Endothelial cell (in vitro differentiated cells): ENCODE results near the gene MB. TPM values are rescaled to one million over a fixed set of nuclear protein-coding genes. Genes with fewer than 3 reads are reported as not detected.

Source experiments
- DNase-seq: peaks from one replicate; pipeline ENCODE4 v3.0.0; 2021; ENCODE audit warnings: low spot score
- H3K27ac Mint-ChIP-seq: one replicate; pipeline ENCODE4 v1.8.0; 2021; ENCODE audit warnings: mixed read lengths, inconsistent platforms; ENCODE audit not compliant: unreplicated experiment
- H3K27me3 Mint-ChIP-seq: one replicate; pipeline ENCODE4 v1.8.0; 2021; ENCODE audit warnings: mild to moderate bottlenecking, moderate library complexity, mixed read lengths, inconsistent platforms; ENCODE audit not compliant: unreplicated experiment
- H3K36me3 Mint-ChIP-seq: one replicate; pipeline ENCODE4 v1.8.0; 2021; ENCODE audit warnings: mild to moderate bottlenecking, low read depth, mixed read lengths, inconsistent platforms; ENCODE audit not compliant: unreplicated experiment
- H3K4me1 Mint-ChIP-seq: one replicate; pipeline ENCODE4 v1.8.0; 2021; ENCODE audit warnings: mild to moderate bottlenecking, mixed read lengths, inconsistent platforms; ENCODE audit not compliant: unreplicated experiment
- H3K4me3 Mint-ChIP-seq: one replicate; pipeline ENCODE4 v1.8.0; 2021; ENCODE audit warnings: mild to moderate bottlenecking, mixed read lengths, inconsistent platforms; ENCODE audit not compliant: unreplicated experiment
- H3K9me3 Mint-ChIP-seq: one replicate; pipeline ENCODE4 v1.8.0; 2021; ENCODE audit warnings: mixed read lengths, inconsistent platforms; ENCODE audit not compliant: unreplicated experiment
- CTCF ChIP-seq: fragments of 200-600 bp; sonication (generic); IDR thresholded peaks from one replicate; pipeline ENCODE4 v1.5.0; 2021; ENCODE audit warnings: antibody characterized with exemption; ENCODE audit not compliant: unreplicated experiment
- total RNA-seq: library from RNA; stranded (reverse); fragmentation: NEBNext Ultra II Directional; extraction: Animal tissue kit (Norgen Biotek cat#: 25700); gene quantifications from one replicate; pipeline ENCODE4 v1.2.1, GENCODE V29; 2021; ENCODE audit not compliant: unreplicated experiment

The MB gene
- total RNA-seq, 1 donor from 2014 or later: not detected

GRCh38 chr22:35561796-35562526, 55.2 kb downstream of the MB start:
- DNase-seq: no peak

GRCh38 chr22:35560824-35561223, 56.3 kb downstream of the MB start:
- Mint-ChIP-seq H3K4me1 (no peaks in the 10 kb centered on the region), H3K27me3 (peaks cover 7% of the 10 kb centered on the region), H3K36me3 (no peaks in the 10 kb centered on the region), H3K4me3 (no peak overlapping the region), H3K9me3 (no peaks in the 10 kb centered on the region), H3K27ac (no peak overlapping the region)
- DNase-seq: no peak
- no peak for TF ChIP-seq CTCF

More at GRCh38 chr22:35561796-35562526, 55.2 kb downstream of the MB start:
- H3K27ac Mint-ChIP-seq: no peak overlapping the region
- peaks cover 4% of the 10 kb centered on the region for H3K27me3 Mint-ChIP-seq
- H3K4me3 Mint-ChIP-seq: no peak overlapping the region
- H3K9me3 Mint-ChIP-seq: no peaks in the 10 kb centered on the region
- H3K4me1 Mint-ChIP-seq: no peaks in the 10 kb centered on the region
- no peak for TF ChIP-seq CTCF
- H3K36me3 Mint-ChIP-seq: no peaks in the 10 kb centered on the region

DNA sequence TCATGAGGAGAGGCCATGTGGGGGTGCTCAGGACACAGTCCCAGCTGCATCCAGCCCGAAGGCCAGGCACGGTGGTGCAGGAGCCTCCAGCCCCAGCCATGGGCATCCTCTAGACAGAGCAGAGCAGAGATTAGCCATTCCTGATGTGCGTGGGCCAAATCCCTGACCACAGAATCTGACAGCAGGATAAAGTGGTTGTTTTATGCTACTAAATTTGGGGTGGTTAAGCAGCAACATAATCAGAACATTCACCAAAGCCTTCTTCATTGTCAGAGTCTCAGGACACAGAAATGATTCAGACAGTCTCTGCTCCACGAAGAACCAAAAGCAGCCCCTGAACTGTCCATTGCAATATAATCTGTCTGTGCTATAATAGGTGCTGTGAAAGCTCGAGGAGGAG, 56.8 kb downstream of the MB start:
- H3K9me3 Mint-ChIP-seq: no peaks in the 10 kb centered on the region
- peaks cover 7% of the 10 kb centered on the region for H3K27me3 Mint-ChIP-seq
- no peaks in the 10 kb centered on the region for H3K36me3 Mint-ChIP-seq
- TF ChIP-seq CTCF: no peak
- no peak for DNase-seq
- no peak overlapping the region for H3K27ac Mint-ChIP-seq
- H3K4me1 Mint-ChIP-seq: no peaks in the 10 kb centered on the region
- H3K4me3 Mint-ChIP-seq: no peak overlapping the region

DNA sequence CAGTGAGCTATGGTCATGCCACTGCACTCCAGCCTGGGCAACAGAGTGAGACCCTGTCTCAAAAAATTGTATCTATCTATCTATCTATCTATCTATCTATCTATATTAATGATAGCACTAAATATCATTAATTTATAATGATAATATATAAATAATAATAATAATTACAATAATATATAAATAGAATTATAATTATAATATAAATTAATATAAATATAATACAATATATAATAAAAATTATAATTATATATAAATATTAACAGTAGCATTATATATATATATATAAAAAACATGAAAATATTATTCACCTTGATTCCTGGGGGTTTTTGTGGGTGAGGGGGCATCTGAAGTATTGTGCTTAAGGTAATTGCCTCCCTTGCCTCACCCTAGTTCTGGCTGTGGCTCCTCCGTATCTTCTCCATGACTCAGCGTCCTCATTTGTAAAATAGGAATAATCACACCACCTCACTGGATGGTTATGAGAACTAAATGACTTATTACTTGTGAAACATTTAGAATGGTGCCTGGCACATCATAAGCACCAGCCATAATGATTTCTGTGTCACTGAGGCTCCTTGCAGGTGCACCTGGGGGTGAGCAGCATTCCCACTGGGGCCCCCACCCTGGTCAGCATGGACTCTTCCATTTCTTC, 57.6 kb downstream of the MB start:
- H3K9me3 Mint-ChIP-seq: no peaks in the 10 kb centered on the region
- no peak for DNase-seq
- no peaks in the 10 kb centered on the region for H3K4me1 Mint-ChIP-seq
- H3K36me3 Mint-ChIP-seq: no peaks in the 10 kb centered on the region
- peaks cover 10% of the 10 kb centered on the region for H3K27me3 Mint-ChIP-seq
- no peak overlapping the region for H3K4me3 Mint-ChIP-seq
- no peak overlapping the region for H3K27ac Mint-ChIP-seq
- TF ChIP-seq CTCF: no peak

GRCh38 chr22:35558719-35559118, 58.4 kb downstream of the MB start:
- no peak for TF ChIP-seq CTCF
- H3K4me3 Mint-ChIP-seq: no peak overlapping the region
- H3K9me3 Mint-ChIP-seq: no peaks in the 10 kb centered on the region
- no peak overlapping the region for H3K27ac Mint-ChIP-seq
- peaks cover 10% of the 10 kb centered on the region for H3K27me3 Mint-ChIP-seq
- no peaks in the 10 kb centered on the region for H3K4me1 Mint-ChIP-seq
- DNase-seq: no peak
- no peaks in the 10 kb centered on the region for H3K36me3 Mint-ChIP-seq
